GM23338 (cell line): ENCODE measurements around the gene RBL2. TPM values are rescaled to one million over a fixed set of nuclear protein-coding genes. Genes with fewer than 3 reads are reported as not detected.

Experiments
- EZH2 ChIP-seq: fragments of 200-600 bp; sonication (generic); IDR thresholded peaks from one replicate; pipeline ENCODE4 v1.8.0; 2017; ENCODE audit warnings: antibody characterized with exemption, mild to moderate bottlenecking, low read depth; ENCODE audit not compliant: unreplicated experiment
- NANOG ChIP-seq: IDR thresholded peaks from 2 replicates; pipeline ENCODE4 v1.6.1; 2016; ENCODE audit warnings: antibody characterized with exemption, borderline replicate concordance
- STAT1 ChIP-seq: IDR thresholded peaks from one replicate; pipeline ENCODE4 v1.6.1; 2016; ENCODE audit warnings: antibody characterized with exemption; ENCODE audit not compliant: unreplicated experiment
- ZNF114 ChIP-seq: fragments of 250-450 bp; sonication (Bioruptor Pico); IDR thresholded peaks from 2 replicates; pipeline ENCODE4 v1.5.0; 2020; ENCODE audit warnings: mild to moderate bottlenecking, moderate library complexity
- ZNF331 ChIP-seq: fragments of 250-450 bp; sonication (Bioruptor Pico); IDR thresholded peaks from 2 replicates; pipeline ENCODE4 v1.5.0; 2020; ENCODE audit warnings: low read depth, mild to moderate bottlenecking, moderate library complexity
- polyA plus RNA-seq: library from polyadenylated mRNA; unstranded; fragments of >200 nt; fragmentation: Nextera tagmentation; extraction: Ambion mirVana; gene quantifications from 2 replicates; pipeline ENCODE4 v1.2.1, GENCODE V29; 2016
- total RNA-seq: library from RNA; depleted of rRNA; stranded (reverse); fragments of >200 nt; shearing (Covaris generic); gene quantifications from 2 replicates; pipeline ENCODE4 v1.2.3, GENCODE V29; 2014
- TF ChIP-seq, protein P1 (sequence below): fragments of 250-450 bp; sonication (Bioruptor Pico); IDR thresholded peaks from 2 replicates; pipeline ENCODE4 v1.5.0; 2020; ENCODE audit warnings: mild to moderate bottlenecking, moderate library complexity
- TF ChIP-seq, protein P2 (sequence below): IDR thresholded peaks from 2 replicates; pipeline ENCODE4 v1.6.1; 2016; ENCODE audit warnings: antibody characterized with exemption
- TF ChIP-seq, protein P3 (sequence below), 2 experiments: fragments of 200-600 bp in 1 of 2; sonication (generic) in 1 of 2; conservative IDR thresholded peaks; 2 replicates each; pipeline versions ENCODE4 v1.5.1 to v1.6.1; 2016 to 2017; ENCODE audit warnings: antibody characterized with exemption in 2 of 2, low read depth in 2 of 2, mild to moderate bottlenecking in 2 of 2, moderate library complexity in 1 of 2

RBL2 gene
- total and polyA plus RNA-seq, 2 experiments from 2014 or later = 15.4 to 43.3 TPM

DNA sequence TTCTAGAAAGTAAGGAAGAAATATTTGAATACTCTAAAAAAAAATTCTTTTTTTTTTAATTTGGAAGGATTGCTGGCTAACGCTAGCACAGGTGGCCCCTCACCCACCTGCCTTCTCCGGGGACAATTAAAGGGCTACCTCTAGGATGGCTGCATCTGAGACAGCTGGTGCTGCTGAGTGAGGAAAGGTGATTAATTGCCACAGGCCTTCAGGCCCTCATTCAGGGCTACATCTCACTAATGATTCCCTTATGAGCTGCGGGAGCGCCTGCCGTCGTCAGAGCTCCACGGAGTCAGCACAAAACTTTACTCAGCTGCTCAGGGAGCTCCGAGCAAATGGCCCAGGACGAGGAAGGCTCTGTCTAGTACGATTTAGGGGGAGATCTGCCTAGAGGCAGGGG is 95.8 kb downstream of the RBL2 start (continued):
- TF ChIP-seq, protein P1, sequence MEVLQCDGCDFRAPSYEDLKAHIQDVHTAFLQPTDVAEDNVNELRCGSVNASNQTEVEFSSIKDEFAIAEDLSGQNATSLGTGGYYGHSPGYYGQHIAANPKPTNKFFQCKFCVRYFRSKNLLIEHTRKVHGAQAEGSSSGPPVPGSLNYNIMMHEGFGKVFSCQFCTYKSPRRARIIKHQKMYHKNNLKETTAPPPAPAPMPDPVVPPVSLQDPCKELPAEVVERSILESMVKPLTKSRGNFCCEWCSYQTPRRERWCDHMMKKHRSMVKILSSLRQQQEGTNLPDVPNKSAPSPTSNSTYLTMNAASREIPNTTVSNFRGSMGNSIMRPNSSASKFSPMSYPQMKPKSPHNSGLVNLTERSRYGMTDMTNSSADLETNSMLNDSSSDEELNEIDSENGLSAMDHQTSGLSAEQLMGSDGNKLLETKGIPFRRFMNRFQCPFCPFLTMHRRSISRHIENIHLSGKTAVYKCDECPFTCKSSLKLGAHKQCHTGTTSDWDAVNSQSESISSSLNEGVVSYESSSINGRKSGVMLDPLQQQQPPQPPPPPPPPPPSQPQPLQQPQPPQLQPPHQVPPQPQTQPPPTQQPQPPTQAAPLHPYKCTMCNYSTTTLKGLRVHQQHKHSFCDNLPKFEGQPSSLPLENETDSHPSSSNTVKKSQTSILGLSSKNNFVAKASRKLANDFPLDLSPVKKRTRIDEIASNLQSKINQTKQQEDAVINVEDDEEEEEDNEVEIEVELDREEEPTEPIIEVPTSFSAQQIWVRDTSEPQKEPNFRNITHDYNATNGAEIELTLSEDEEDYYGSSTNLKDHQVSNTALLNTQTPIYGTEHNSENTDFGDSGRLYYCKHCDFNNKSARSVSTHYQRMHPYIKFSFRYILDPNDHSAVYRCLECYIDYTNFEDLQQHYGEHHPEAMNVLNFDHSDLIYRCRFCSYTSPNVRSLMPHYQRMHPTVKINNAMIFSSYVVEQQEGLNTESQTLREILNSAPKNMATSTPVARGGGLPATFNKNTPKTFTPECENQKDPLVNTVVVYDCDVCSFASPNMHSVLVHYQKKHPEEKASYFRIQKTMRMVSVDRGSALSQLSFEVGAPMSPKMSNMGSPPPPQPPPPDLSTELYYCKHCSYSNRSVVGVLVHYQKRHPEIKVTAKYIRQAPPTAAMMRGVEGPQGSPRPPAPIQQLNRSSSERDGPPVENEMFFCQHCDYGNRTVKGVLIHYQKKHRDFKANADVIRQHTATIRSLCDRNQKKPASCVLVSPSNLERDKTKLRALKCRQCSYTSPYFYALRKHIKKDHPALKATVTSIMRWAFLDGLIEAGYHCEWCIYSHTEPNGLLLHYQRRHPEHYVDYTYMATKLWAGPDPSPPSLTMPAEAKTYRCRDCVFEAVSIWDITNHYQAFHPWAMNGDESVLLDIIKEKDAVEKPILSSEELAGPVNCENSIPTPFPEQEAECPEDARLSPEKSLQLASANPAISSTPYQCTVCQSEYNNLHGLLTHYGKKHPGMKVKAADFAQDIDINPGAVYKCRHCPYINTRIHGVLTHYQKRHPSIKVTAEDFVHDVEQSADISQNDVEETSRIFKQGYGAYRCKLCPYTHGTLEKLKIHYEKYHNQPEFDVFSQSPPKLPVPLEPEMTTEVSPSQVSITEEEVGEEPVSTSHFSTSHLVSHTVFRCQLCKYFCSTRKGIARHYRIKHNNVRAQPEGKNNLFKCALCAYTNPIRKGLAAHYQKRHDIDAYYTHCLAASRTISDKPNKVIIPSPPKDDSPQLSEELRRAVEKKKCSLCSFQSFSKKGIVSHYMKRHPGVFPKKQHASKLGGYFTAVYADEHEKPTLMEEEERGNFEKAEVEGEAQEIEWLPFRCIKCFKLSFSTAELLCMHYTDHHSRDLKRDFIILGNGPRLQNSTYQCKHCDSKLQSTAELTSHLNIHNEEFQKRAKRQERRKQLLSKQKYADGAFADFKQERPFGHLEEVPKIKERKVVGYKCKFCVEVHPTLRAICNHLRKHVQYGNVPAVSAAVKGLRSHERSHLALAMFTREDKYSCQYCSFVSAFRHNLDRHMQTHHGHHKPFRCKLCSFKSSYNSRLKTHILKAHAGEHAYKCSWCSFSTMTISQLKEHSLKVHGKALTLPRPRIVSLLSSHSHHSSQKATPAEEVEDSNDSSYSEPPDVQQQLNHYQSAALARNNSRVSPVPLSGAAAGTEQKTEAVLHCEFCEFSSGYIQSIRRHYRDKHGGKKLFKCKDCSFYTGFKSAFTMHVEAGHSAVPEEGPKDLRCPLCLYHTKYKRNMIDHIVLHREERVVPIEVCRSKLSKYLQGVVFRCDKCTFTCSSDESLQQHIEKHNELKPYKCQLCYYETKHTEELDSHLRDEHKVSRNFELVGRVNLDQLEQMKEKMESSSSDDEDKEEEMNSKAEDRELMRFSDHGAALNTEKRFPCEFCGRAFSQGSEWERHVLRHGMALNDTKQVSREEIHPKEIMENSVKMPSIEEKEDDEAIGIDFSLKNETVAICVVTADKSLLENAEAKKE = no peak
- TF ChIP-seq NANOG (no peak), STAT1 (no peak), ZNF114 (CRISPR knock-in tag) (no peak), EZH2 (no peak), ZNF331 (CRISPR knock-in tag) (no peak)
- TF ChIP-seq, protein P2, sequence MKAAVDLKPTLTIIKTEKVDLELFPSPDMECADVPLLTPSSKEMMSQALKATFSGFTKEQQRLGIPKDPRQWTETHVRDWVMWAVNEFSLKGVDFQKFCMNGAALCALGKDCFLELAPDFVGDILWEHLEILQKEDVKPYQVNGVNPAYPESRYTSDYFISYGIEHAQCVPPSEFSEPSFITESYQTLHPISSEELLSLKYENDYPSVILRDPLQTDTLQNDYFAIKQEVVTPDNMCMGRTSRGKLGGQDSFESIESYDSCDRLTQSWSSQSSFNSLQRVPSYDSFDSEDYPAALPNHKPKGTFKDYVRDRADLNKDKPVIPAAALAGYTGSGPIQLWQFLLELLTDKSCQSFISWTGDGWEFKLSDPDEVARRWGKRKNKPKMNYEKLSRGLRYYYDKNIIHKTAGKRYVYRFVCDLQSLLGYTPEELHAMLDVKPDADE = no peak
- TF ChIP-seq, protein P3, sequence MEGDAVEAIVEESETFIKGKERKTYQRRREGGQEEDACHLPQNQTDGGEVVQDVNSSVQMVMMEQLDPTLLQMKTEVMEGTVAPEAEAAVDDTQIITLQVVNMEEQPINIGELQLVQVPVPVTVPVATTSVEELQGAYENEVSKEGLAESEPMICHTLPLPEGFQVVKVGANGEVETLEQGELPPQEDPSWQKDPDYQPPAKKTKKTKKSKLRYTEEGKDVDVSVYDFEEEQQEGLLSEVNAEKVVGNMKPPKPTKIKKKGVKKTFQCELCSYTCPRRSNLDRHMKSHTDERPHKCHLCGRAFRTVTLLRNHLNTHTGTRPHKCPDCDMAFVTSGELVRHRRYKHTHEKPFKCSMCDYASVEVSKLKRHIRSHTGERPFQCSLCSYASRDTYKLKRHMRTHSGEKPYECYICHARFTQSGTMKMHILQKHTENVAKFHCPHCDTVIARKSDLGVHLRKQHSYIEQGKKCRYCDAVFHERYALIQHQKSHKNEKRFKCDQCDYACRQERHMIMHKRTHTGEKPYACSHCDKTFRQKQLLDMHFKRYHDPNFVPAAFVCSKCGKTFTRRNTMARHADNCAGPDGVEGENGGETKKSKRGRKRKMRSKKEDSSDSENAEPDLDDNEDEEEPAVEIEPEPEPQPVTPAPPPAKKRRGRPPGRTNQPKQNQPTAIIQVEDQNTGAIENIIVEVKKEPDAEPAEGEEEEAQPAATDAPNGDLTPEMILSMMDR (conservative IDR thresholded peaks at IDR 0.05; ENCODE audit: low read depth in 2 of 2) = no peak
